IMR-90 (cell line): ENCODE results near the gene ZNF558. TPM values are rescaled to one million over a fixed set of nuclear protein-coding genes. Genes with fewer than 3 reads are reported as not detected.
"Not testable (repeated sequence)": the region's sequence is repeated elsewhere in the genome, so short reads cannot be mapped to it uniquely, and the experiment has no call there.

Experiments
- ATAC-seq: fragments of 200-7000 bp; cut with Tn5 transposase; 2 replicates; pipeline ENCODE4 v1.9.1; 2020; ENCODE audit warnings: low read depth, mild to moderate bottlenecking, moderate library complexity
- BruUV-seq: library from RNA; stranded (reverse); fragments of 400-500 nt; replicated peaks from 2 replicates; lab custom pipeline; 2021; lab: Mats Ljungman, UMichigan
- CTCF ChIA-PET: fragments of 300-600 bp; formaldehyde crosslinking; extraction: SDS; loops from one replicate; lab custom pipeline; 2021; ENCODE audit warnings: antibody characterized with exemption; lab: Yijun Ruan, JAX
- POLR2A ChIA-PET: fragments of 300-600 bp; sonication (Branson Sonifier 250); formaldehyde crosslinking; loops from one replicate; lab custom pipeline; 2022; ENCODE audit warnings: antibody characterized with exemption; ENCODE audit not compliant: unreplicated experiment; lab: Charles Lee
- DNase-seq: peaks from one replicate; pipeline ENCODE4 v3.0.0; 2013
- H2AFZ ChIP-seq: replicated peaks from 2 replicates; pipeline ENCODE3; 2013; ENCODE audit warnings: low read length, mild to moderate bottlenecking; ENCODE audit not compliant: poor library complexity
- H2AK5ac ChIP-seq: 2 replicates; pipeline ENCODE4 v1.6.1; 2013; ENCODE audit warnings: low read depth, low read length, inconsistent platforms
- H2AK9ac ChIP-seq: replicated peaks from 2 replicates; pipeline ENCODE3; 2013; ENCODE audit warnings: mild to moderate bottlenecking, low read depth, low read length, moderate library complexity; ENCODE audit not compliant: poor library complexity
- H2BK120ac ChIP-seq: 2 replicates; pipeline ENCODE4 v1.6.1; 2013; ENCODE audit warnings: low read depth, low read length, inconsistent platforms
- H2BK15ac ChIP-seq: 3 replicates; pipeline ENCODE4 v1.6.1; 2013; ENCODE audit warnings: low read depth, low read length, inconsistent platforms
- H2BK20ac ChIP-seq: 2 replicates; pipeline ENCODE4 v1.6.1; 2013; ENCODE audit warnings: low read depth, mild to moderate bottlenecking, inconsistent platforms, low read length, moderate library complexity
- H2BK5ac ChIP-seq: 2 replicates; pipeline ENCODE4 v1.6.1; 2013; ENCODE audit warnings: mild to moderate bottlenecking, low read depth, low read length, inconsistent platforms; ENCODE audit not compliant: poor library complexity, severe bottlenecking
- H3K14ac ChIP-seq: replicated peaks from 2 replicates; pipeline ENCODE4 v1.6.1; 2013; ENCODE audit warnings: low read depth, low read length, inconsistent platforms
- H3K18ac ChIP-seq: 2 replicates; pipeline ENCODE4 v1.6.1; 2013; ENCODE audit warnings: low read depth, low read length, control low read depth
- H3K23ac ChIP-seq: 2 replicates; pipeline ENCODE4 v1.6.1; 2013; ENCODE audit warnings: low read depth, low read length, inconsistent platforms
- H3K27ac ChIP-seq: 2 replicates; pipeline ENCODE4 v1.5.1; 2013; ENCODE audit warnings: mild to moderate bottlenecking, control low read depth, low read length; ENCODE audit not compliant: insufficient read depth
- H3K27me3 ChIP-seq: 2 replicates; pipeline ENCODE4 v1.6.1; 2013; ENCODE audit warnings: low read length; ENCODE audit not compliant: control insufficient read depth, insufficient read depth
- H3K36me3 ChIP-seq: 2 replicates; pipeline ENCODE4 v1.6.1; 2013; ENCODE audit warnings: low read length, mixed read lengths; ENCODE audit not compliant: control insufficient read depth, insufficient read depth
- H3K4ac ChIP-seq: 2 replicates; pipeline ENCODE4 v1.6.1; 2013; ENCODE audit warnings: low read depth, low read length, inconsistent platforms
- H3K4me1 ChIP-seq: 2 replicates; pipeline ENCODE4 v1.6.1; 2013; ENCODE audit warnings: low read length, mixed read lengths; ENCODE audit not compliant: control insufficient read depth, insufficient read depth
- H3K4me2 ChIP-seq: 2 replicates; pipeline ENCODE4 v1.6.1; 2013; ENCODE audit warnings: low read depth, mild to moderate bottlenecking, control low read depth, low read length, moderate library complexity
- H3K4me3 ChIP-seq: 2 replicates; pipeline ENCODE4 v1.5.1; 2013; ENCODE audit warnings: low read depth, mild to moderate bottlenecking, control low read depth, low read length, moderate library complexity; ENCODE audit not compliant: insufficient read depth
- H3K56ac ChIP-seq: 2 replicates; pipeline ENCODE4 v1.6.1; 2013; ENCODE audit warnings: low read length, inconsistent platforms; ENCODE audit not compliant: insufficient read depth; ENCODE audit errors: extremely low read depth
- H3K79me1 ChIP-seq, 2 experiments: 2 replicates each; pipeline ENCODE4 v1.6.1; 2013; ENCODE audit warnings: low read length in 2 of 2, inconsistent platforms in 1 of 2, low read depth in 1 of 2
- H3K9ac ChIP-seq: 2 replicates; pipeline ENCODE4 v1.6.1; 2013; ENCODE audit warnings: low read depth, low read length, control low read depth
- H3K9me1 ChIP-seq: 2 replicates; pipeline ENCODE4 v1.6.1; 2013; ENCODE audit warnings: low read length, inconsistent platforms; ENCODE audit not compliant: insufficient read depth
- H3K9me3 ChIP-seq: 2 replicates; pipeline ENCODE4 v1.6.1; 2013; ENCODE audit warnings: low read length; ENCODE audit not compliant: control insufficient read depth, insufficient read depth
- H4K20me1 ChIP-seq: 2 replicates; pipeline ENCODE4 v1.6.1; 2013; ENCODE audit warnings: low read length, inconsistent platforms; ENCODE audit not compliant: insufficient read depth
- H4K5ac ChIP-seq: 2 replicates; pipeline ENCODE4 v1.6.1; 2013; ENCODE audit warnings: mild to moderate bottlenecking, low read depth, low read length, control low read depth
- H4K8ac ChIP-seq, 2 experiments: 2 replicates each; pipeline ENCODE4 v1.6.1; 2013; ENCODE audit warnings: low read depth in 2 of 2, low read length in 2 of 2, control low read depth in 1 of 2, inconsistent platforms in 1 of 2
- H4K91ac ChIP-seq: 2 replicates; pipeline ENCODE4 v1.6.1; 2013; ENCODE audit warnings: low read depth, low read length, inconsistent platforms; ENCODE audit not compliant: insufficient read depth
- WGBS, 2 experiments: methylation state at CpG; one replicate each; pipeline versions ENCODE4 v1.1.5 to v1.1.7; 2013; ENCODE audit warnings: missing lambda C conversion rate in 2 of 2; ENCODE audit not compliant: insufficient read length in 1 of 2; ENCODE audit errors: extremely low coverage in 2 of 2; 5-methylcytosine and 5-hydroxymethylcytosine counted together
- dilution Hi-C: fragments of 300-500 bp; cut with HindIII; formaldehyde crosslinking; loops from one replicate; pipeline ENCODE4 v1.14.3; 2018; ENCODE audit warnings: low sequenced_read_pairs; ENCODE audit not compliant: unreplicated experiment
- in situ Hi-C: fragments of 300-500 bp; cut with MboI; formaldehyde crosslinking; loops from 3 replicates; pipeline ENCODE4 v1.14.3; 2019; ENCODE audit warnings: low sequenced_read_pairs, inconsistent platforms, mixed read lengths
- intact Hi-C: fragments of 100-400 bp; cut with micrococcal nuclease; formaldehyde crosslinking; loops from 2 replicates; pipeline ENCODE4 v1.10.0; 2022
- microRNA-seq, 2 experiments: library from miRNA; stranded (forward) in 1 of 2; unstranded in 1 of 2; fragments of 10-50 nt in 1 of 2; fragments of <30 nt in 1 of 2; gene quantifications in 1 of 2; microRNA quantifications in 1 of 2; one replicate each; pipeline versions ENCODE3 to v1.1.0; 2013 to 2020; ENCODE audit not compliant: insufficient read depth in 1 of 2, insufficient read length in 1 of 2, unreplicated experiment in 1 of 2
- polyA plus RNA-seq, 3 experiments: library from polyadenylated mRNA; depleted of rRNA; stranded (reverse); fragments of >200 nt; gene quantifications; 2 replicates each; pipeline ENCODE4 v1.2.3, GENCODE V29; 2012; ENCODE audit warnings: low replicate concordance in 1 of 3
- small RNA-seq, 5 experiments: library from RNA; depleted of rRNA; stranded (forward); fragments of <200 nt; gene quantifications; one replicate each; pipeline ENCODE3, GENCODE V24; 2012
- total RNA-seq: library from RNA; depleted of rRNA; stranded (reverse); fragments of >200 nt; gene quantifications from 2 replicates; pipeline ENCODE4 v1.2.3, GENCODE V29; 2012; rRNA removed

Gene ZNF558
- total and polyA plus RNA-seq, 2 of the 4 experiments (the other 2 are of a cell fraction) = 14.3 to 21.0 TPM

DNA sequence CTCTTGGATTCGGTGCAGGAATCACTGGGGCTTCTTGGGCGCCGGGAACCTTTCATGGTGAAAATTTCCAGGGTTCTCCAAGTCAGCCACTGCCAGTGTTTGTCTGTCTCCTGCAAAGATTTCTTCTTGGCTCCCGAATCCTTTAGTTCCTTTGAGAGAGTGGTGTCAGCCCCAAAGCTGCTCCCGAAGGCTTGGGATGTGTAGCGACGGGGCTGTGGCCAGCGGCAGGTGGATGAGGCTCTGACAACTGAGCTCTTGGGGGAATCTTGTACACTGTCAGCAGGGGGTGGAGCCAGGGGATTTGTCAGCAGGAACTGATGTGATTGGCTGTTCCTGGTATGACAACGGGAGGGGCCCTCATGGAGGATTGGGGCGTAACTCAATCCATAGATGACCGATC, 64.8 kb downstream of the ZNF558 start:
- H4K91ac ChIP-seq, H3K4me1 ChIP-seq, H2BK15ac ChIP-seq, H2AFZ ChIP-seq, H3K23ac ChIP-seq, ATAC-seq, H3K27ac ChIP-seq, H2BK120ac ChIP-seq, H3K9me3 ChIP-seq, POLR2A ChIA-PET, H3K79me1 ChIP-seq, H4K8ac ChIP-seq, dilution Hi-C loops, intact Hi-C loops, BruUV-seq, H3K56ac ChIP-seq, H4K20me1 ChIP-seq, H3K4me3 ChIP-seq, H3K18ac ChIP-seq, DNase-seq, in situ Hi-C loops, CTCF ChIA-PET, H3K4ac ChIP-seq, H3K36me3 ChIP-seq, H2AK9ac ChIP-seq, H3K9ac ChIP-seq, H3K9me1 ChIP-seq, H3K14ac ChIP-seq, H2BK5ac ChIP-seq, H3K4me2 ChIP-seq, H3K27me3 ChIP-seq, H4K5ac ChIP-seq, H2AK5ac ChIP-seq, H2BK20ac ChIP-seq: not testable (repeated sequence)
- WGBS, 2 experiments = no CpG with 5 or more reads among the region's 11 CpGs

Small RNA genes lying within 50 kb of the gene (microRNA-seq; reads per million reads assigned to microRNA genes)
- not detected for gene AC012616.1 (ENCODE audit: insufficient read depth, insufficient read length)

Small RNA genes lying within 50 kb of the gene (small RNA-seq; reads per million reads assigned to genes)
- gene AC012616.1 = 0 reads per million in 5 experiments

Other genes starting within 250 kb of the ZNF558 start
- gene ADAMTS10, start 221.6 kb downstream of the ZNF558 start, total RNA-seq = 2.8 and 3.4 TPM in 2 replicates
- 11.5 and 15.1 TPM in 2 replicates for gene ADAMTS10, start 221.6 kb downstream of the ZNF558 start, polyA plus RNA-seq (2012; rRNA removed)
- gene NFILZ, start 201.7 kb downstream of the ZNF558 start, total RNA-seq = not detected in 2 replicates
- not detected in 2 replicates for gene NFILZ, start 201.7 kb downstream of the ZNF558 start, polyA plus RNA-seq (2012; rRNA removed)
- not detected in 2 replicates for gene ACTL9, start 133.5 kb downstream of the ZNF558 start, total RNA-seq
- gene ACTL9, start 133.5 kb downstream of the ZNF558 start, polyA plus RNA-seq (2012; rRNA removed) = not detected in 2 replicates
- not detected in 2 replicates for gene OR2Z1, start 110.7 kb downstream of the ZNF558 start, total RNA-seq
- not detected in 2 replicates for gene OR2Z1, start 110.7 kb downstream of the ZNF558 start, polyA plus RNA-seq (2012; rRNA removed)
- not detected in 2 replicates for gene MBD3L1, start 73 bp upstream of the ZNF558 start, total RNA-seq
- gene MBD3L1, start 73 bp upstream of the ZNF558 start, polyA plus RNA-seq (2012; rRNA removed) = not detected in 2 replicates
- not detected in 2 replicates for gene MUC16, start 178.1 kb upstream of the ZNF558 start, total RNA-seq
- gene MUC16, start 178.1 kb upstream of the ZNF558 start, polyA plus RNA-seq (2012; rRNA removed) = not detected in 2 replicates